NCI-H1694 (cell line): ENCODE measurements around the gene FOXP1.
"Not testable (repeated sequence)": the region's sequence is repeated elsewhere in the genome, so short reads cannot be mapped to it uniquely, and the experiment has no call there.

ENCODE experiments used
- DNase-seq: peaks from one replicate; lab custom pipeline; 2025; lab: John Stamatoyannopoulos, UW

The FOXP1 gene

DNA sequence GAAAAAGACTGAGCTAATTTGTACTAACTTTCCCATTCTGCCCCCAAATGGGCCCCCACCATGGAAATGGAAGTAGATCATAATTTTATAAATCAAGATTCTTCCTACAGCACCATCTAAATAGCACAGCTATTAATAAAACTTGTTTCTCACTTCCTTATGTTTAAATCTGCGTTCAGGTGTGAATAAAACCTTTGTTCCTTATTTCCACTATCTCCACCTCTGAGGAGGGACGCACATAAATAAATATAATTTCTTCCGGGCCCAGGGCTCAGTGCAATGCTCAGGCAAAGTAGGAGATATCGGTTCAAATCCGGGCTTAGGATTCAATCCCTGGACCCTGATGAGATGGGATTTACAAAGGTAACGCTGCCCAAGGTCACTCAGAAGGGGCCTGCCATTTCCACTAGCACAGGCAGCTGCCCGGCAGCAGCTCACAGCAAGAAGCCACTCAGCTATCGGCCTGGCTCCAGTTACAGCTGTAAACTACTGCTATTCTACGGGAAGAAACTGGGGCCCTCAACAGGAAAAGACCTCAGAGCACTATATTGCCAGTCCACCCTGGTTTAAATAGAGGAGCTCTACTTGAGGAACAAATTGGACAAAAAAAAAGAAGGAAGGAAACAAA lies 52.5 kb downstream of the FOXP1 start:
- DNase-seq: no peak

DNA sequence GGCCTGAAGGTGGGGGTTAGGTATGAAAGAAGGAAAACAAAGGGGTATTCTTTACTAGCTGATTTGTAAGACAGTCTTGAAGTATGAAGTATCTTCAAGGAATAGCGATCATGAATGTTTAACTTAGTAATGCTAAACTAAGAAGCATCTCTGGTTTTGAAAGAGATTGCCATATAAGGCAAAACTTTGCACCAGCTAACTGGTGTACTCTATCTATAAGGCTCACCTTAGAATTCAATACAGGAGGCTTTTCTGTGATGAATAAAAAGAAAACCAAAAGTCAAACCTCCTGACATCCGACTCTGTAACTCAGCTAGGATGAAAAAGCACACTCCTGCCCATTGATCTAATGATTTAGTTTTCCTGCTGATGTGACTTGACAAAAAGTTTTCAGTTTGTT lies 54.7 kb downstream of the FOXP1 start:
- no peak for DNase-seq

DNA sequence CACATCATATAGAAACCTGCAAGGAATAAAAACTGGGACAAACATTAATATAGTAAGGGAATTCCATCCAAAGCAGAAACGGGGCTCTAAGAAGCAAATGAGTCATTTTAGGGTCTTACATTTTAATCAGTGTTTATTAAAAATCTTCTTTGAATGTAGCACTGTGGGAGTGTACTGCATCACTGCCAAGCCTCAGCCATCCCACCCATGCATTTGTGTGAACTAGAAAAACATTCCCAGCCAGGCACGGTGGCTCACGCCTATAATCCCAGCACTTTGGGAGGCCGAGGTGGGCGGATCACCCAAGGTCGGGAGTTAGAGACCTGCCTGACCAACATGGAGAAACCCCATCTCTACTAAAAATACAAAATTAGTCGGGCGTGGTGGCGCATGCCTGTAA lies 57.1 kb downstream of the FOXP1 start:
- not testable (repeated sequence) for DNase-seq

DNA sequence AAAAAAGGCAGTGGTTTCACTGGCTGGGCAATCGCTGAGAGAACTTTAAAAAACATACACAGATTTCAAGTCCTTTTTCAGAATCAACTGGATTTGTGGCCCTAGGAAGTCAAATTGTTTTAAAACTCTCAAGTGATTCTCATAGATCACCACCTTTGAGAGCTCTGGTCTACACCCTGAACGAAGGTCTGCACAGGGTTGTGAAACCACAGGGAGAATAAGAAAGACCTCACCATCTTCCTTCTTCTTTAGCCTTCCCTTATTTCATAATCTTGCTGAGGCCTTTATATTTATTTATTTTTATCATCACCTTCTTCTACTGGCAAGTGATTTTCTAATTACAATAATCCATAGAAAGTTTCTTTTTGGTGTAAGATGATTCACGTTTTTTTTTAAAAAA lies 58.1 kb downstream of the FOXP1 start:
- DNase-seq: no peak

DNA sequence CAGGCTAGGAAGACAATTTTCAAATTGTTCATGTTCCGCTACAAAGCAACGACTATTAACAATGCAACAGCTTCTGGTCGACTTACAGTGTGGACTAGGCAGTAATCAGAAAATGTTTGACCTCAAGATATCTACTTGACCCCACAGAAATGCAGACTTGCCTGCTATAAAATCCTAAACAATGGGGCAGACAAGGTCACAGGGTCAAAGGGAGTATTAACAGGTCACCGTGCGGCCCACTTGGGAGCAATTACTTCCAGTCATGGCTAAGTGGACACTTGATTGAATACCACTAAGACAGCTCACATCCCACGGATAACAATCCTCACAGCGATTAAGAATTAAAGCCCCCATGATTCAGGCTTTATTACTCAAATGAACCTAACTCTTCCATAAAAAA lies 58.9 kb downstream of the FOXP1 start:
- DNase-seq: no peak

DNA sequence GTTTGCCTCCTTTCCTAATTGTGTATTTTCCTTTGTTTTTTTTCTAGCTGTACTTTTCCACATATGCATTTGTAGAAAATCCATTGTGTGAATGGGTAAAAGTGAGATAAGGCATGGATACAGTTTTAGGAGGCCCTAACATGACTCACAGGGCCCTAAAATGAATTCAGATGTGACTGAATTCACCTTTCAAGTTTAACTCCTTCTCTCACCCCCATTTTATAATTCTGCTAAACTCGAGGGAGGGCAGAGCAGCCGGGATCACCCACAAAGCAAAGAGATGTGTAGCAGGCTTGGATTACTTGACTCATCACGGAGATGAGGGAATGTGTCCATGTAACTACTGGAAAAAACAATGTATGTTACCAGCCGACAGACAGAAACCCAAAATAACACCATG lies 59.9 kb downstream of the FOXP1 start:
- DNase-seq: no peak

DNA sequence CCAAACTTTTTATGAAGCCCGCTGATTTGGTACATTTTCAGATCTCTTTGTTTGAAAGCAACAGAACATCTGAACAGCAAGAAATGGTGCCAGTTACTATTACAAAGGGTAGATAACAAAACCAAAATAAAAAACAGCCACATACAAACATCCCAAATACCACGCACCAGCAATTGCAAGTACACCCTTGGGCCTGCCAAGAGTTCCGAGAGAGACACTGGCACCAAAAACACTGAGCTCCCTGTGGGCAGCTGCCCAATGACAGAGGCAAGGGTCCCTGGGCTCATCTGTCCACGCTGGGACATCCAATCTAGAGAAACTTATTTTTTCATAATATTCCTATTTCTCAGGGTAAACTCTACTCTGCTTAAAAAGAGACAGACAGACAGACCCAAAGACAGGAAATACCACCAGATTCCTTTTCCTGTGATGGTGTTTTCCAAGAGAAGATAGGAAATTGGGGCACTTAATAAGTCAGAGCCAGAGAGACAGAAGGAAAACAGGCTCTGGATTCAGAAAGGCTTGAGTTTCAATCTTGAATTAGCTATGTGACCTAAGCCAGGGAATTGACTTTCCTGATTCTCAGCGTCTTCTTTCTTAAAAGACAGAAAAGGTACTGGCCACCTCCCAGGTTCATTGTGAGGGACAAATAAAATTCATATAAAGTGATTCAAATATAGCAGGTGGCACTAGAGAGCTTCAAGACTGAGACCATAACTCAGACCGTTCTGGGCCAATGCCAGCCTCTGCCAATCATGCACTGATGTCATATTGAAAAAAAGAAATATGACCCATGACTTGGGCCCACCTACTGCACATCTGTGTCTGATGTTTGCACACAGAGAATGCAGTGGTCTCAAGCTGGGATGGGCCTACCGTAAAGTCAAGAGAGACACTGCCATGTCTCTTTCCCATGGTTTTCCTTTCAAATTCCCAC lies 61.3 kb downstream of the FOXP1 start:
- DNase-seq: no peak

DNA sequence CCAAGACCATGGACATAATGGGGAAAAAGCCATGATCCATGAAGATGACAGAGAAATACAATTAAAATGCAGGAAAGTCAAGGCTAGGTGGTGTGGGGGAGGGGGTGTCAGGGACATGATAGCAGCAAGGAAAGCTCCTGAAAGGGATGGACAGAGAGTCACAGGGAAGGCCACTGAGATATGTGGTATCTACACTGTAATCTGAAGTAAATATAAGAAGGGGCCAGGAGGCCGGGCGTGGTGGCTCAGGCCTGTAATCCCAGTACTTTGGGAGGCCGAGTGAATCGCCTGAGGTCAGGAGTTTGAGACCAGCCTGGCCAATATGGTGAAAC lies 62.5 kb downstream of the FOXP1 start:
- no peak for DNase-seq

DNA sequence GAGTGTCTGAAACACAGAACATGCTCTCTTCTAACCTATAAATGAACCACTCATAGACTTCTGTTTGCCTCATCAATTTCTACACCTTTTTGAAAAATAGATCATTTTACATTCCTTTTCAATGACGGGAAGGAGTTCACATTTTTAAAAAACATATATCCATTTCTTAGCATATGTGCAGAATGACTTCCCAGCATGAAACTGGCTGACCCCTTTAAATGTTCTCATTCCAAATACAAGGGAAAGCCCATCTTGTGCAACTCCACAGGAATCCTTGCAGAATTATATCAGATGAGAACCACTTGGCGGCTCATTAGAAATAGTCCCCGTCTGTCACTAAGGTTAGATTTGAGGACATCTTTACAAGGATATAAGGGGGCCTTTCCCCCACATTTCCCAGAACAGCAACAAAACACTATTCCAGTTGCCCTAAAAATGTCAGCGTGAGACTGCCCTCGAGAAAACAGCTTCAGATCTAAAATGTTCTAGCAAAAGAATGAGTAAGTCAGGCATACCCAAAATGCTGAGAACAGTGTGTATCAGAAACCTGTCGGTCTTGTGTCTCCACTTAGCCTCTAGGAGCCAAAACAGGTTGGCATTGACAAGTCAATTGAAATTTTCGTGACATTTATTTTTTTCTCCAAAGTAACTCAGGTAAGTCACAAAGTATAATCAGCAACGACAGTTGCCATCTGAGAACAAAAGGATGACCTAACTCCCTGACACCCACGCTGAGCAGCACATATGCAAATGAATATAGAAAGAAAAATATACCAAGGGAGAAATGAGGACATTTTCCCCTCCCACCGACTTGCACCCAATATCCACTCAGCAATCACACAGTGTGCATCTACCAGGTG lies 63.1 kb downstream of the FOXP1 start:
- DNase-seq: no peak

DNA sequence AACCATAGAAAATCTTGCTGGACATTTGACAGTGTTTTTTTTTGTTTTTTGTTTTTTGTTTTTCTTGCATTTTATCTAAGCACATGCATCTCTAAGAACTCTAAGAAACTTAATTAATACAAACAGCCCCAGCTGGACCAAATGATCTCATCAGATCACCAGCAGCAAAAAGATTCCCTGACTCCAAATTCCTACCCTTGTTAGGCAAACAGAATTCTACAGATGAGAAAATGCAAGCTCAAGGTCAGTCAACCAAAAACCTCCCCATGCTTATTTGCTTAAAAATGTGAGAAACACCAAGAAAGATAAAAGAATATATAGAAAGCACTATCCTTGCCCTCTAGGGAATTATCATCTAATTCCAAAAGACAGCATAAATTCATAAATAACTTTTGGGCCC lies 65.4 kb downstream of the FOXP1 start:
- DNase-seq: no peak

DNA sequence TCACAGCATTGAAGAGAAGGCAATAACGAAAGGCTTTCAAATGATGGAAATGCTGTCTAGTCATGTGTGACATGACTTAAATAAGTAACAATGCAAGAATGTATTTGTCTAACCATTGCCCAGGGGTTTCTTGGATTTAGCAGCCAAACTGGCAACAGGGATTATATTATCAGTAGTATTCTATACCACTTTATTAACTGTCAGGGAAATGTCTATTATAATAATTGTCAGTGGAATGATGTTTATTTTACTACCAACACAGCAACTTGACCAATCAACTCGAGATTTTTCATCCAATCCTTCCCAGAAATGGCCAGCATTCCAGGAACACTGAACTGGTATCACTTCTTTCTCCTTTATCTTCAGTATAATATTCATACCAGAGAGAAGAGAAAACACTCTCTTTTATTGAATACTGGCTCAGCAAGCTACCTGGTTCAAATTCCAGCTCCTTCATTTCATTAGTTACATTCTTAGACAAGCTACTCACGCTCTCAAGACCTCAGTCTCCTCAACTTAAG lies 66.2 kb downstream of the FOXP1 start:
- no peak for DNase-seq

DNA sequence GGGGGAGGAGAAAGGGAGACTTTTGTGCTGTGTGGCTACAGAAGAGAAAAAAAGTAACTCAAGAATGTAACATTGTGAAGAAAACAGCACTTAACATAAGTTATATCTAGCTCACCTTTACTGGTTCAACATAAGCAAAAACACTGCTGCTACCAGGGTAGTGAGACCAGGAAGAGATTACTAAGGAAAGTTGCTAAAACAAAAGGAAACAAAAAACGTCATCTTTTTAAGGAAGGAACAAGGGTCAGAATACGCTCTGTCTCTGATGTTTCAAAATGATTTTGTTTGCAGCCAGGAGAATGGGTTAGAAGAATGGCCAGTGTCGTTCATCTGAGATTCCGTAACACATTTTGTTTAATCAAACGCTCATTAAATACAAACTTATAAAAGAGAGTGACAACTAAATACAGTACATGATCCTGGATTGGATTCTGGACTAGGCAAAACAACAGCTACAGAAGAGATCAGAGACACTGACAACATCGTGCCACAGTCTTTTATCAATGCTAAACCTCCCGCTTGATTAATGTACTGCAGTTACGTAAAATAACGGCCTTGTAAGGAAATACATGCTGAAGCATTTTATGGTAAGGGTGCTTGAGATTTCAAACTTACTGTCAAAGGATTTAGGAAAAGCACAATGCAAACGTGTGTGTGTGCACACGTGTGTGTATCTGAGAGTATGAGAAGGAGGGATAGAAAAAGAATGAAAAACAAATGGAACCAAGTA lies 67.7 kb downstream of the FOXP1 start:
- DNase-seq: no peak

DNA sequence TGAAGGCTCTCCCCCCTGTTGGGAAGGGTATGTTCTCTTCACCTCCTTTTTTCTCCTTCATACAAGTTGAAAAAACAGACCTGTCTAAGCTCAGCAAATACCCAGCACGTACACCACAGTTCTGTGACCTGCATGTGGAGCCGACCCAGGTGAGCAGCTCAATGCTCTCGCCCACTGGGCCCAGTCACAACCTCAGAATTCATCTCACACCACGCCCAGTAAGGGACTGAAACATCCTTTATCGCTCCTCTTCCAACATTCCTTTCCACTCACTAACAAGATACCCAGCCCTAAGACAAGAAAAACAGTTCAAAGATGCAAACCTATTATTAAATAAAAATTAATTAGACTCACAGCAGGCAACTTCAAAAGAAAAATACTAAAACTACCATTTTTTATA lies 68.9 kb downstream of the FOXP1 start:
- DNase-seq: no peak

DNA sequence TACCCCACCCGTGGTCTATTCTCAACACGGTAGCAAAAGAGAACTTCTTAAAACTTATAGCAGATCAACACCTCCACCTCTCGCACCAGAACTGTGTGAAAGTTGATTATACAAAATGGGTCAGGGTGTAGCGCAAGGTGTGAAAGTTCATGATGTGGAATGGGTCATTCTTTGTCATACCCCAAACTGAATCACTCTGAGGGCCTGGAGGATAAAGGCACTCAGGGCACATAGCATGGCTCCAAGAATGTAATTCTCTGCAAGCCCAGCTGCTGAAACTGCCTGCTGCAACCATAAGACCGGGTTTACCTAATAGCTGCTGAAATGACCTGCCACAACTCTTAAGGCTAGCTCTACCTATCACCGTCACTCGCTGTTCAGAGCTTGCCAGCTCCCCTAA lies 70.0 kb downstream of the FOXP1 start:
- DNase-seq: no peak

DNA sequence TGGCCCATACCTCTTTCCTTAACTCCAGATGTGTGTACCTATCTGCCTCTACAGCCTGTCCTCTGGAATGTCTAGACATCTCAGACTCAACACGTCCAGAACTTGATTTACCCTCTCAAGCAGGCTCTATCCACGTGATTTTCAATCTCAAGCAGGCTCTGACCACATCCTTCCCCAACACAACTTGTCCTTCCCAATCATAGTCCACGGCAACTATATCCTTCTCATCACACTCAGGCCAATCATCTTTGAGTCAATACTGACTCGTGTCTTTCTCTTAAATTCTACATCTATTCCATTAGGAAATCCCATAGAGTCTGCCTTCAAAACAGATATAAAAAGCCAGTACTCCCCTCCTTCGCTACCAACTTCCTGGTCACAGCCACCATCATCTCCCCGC lies 70.4 kb downstream of the FOXP1 start:
- DNase-seq: no peak

DNA sequence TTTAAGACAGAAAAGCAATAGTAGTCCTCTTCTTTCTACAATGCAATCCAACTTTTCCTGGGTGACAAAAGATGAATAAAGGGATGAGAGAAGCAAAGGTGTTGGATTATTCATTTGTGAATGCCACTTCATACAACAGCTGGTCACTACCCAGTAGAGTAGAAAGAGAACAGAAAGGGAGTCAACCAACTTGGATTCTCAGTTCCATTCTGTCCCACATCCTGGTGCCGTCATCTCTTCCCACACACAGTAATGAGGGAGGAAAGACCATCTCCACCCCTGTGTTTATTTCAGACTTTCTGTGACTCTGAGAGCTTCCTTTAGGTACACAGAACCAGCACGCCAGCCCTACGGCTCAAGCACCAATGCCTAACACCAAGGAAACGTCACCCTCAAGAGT lies 71.0 kb downstream of the FOXP1 start:
- DNase-seq: no peak

DNA sequence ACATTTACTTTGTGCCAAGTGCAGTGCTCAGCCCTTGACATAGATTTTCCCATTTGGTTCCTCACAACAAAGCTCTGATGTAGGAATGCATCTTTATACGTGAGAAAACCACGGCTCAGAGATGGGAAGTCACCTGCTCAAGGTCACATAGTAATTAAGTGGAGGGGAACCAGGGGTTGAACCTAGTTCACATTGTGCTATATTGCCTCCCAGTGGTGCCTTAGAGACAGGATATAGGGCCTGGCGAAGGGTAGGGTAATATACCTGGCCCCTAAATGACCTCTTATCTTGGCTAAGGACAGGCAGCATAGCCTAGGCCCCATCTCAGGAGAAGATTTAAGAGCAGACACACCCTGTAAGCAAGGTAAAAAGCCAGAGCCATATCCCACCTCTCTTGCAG lies 71.5 kb downstream of the FOXP1 start:
- no peak for DNase-seq

DNA sequence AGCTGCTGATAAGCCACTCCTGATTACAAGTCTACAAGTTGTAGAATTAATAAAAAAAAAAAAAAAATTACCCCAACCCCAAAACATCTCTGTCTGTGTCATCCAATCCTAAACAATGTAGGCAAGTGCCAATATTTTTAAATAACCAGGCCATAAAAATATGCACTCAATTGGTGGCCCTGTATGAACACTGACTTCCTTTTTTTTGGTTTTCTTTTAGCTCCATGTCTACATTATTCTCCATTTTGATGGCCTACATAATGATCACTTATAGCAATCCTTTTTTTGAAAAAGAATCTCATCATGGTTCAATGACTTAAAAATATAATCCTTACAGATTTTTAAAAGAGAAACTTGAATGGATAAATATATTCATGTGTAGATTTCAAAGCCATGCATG lies 72.1 kb downstream of the FOXP1 start:
- no peak for DNase-seq

DNA sequence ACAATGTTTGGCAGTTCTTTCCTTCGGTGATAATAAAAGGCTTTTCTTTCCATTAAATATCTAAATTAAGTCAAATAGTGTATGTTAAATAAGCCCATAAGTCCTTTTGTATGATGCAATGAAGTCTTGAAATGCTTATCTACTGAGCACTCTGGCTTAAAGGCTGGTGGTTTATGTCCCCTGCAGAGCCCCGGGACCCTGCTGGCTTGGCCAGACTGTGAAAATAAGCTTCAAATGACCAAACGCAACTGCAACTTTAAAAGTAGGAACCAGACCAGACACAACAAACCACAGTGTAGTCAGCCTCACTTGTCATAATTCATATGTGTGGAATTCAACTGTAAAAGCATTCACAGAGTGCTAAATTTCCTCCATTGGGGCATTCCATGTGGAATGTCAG lies 72.5 kb downstream of the FOXP1 start:
- DNase-seq: no peak

DNA sequence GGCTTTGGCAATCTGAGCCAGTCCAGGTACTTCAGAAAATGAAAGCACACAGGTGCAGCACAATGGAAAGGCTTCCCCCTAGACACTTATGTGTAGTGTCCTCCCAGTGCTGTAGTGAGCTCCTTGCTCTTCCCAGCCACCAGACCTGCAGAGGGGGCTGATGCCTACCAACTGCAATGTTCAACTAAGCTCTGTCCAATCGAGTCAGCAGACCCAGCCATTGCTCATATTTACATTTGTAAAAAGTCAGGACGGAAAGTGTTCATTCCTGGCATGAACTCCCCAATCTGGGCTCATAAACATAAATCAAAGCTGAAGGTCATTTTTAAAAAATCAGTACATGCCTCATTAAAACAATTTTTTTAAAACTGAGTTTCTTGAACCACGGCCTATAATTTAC lies 73.0 kb downstream of the FOXP1 start:
- DNase-seq: no peak

DNA sequence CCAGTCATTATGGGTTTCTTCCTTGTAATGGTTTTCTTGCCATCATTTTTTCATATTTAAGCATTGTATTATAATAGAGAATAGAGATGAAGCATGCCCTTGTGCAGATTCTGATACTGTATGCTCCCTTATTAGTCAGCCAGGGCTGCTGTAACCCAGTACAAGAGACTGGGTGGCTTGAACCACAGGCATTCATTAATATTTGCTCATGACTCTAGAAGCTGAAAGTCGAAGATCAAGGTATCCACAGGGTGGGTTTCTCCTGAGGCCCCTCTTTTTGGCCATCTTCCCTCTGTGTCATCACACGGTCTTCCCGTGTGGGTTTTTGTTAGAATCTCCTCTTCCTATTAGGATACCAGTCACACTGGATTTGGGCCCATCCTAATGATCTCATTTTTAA lies 74.5 kb downstream of the FOXP1 start:
- DNase-seq: no peak

DNA sequence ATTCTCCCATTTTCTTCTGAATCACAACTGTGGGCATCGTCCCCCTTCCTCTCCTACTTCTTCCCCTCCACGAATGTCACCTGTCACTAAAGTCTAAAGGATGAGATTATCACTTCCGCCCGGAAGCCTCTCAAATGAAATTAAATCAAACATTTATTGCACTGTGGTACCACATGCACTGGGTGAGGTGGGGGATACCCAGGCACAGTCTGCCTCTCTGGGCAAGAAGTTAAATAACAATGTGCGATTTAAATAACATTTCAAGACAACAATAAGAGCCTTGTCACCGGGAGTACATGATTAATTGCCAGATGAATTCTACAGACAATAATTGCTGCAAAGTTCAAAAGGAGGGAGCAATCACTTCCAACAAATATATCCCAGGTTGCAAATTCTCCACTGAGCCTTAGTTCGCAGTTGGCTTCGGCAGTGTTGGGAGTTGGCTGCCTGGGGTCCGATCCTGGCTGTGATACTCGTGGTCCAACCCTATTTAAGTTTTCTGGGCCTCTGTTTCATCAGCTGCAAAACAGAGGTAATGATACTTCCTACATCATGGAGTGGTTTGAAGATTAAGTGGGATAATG lies 77.7 kb downstream of the FOXP1 start:
- DNase-seq: no peak
